GM19395 (cell line): ENCODE data around the gene GAS2L2.

ENCODE experiments used
- ATAC-seq: cut with Tn5 transposase; IDR thresholded peaks from one replicate; pipeline ENCODE4 v1.9.1; 2021; ENCODE audit warnings: mild to moderate bottlenecking, moderate library complexity; ENCODE audit not compliant: unreplicated experiment

The GAS2L2 gene

GRCh38 chr17:35701491-35701890 is 51.5 kb downstream of the GAS2L2 start:
- ATAC-seq = no peak

GRCh38 chr17:35700150-35700549 is 52.9 kb downstream of the GAS2L2 start:
- ATAC-seq = no peak

- ATAC-seq = no peak
Measured at GRCh38 chr17:35698800-35699199, 54.2 kb downstream of the GAS2L2 start.

DNA sequence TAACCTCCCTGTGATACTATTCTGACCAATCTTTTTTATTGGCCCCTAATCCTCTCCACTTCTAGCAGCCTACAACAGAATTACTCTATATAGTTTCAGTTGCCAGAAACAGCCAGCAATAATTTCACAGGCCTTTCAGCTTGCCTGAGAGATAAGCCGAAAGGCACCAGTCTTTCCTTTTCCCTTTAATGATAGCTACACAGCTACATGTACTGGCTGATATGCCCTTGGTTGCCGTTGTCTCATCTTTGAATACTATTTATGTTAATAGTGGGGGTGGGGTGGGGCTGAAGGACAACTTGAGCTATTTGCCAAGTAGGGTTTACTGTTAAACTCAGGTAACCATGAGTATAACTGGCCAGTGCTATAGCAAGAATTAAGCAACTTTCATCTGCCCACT is 57.4 kb downstream of the GAS2L2 start:
- no peak for ATAC-seq

DNA sequence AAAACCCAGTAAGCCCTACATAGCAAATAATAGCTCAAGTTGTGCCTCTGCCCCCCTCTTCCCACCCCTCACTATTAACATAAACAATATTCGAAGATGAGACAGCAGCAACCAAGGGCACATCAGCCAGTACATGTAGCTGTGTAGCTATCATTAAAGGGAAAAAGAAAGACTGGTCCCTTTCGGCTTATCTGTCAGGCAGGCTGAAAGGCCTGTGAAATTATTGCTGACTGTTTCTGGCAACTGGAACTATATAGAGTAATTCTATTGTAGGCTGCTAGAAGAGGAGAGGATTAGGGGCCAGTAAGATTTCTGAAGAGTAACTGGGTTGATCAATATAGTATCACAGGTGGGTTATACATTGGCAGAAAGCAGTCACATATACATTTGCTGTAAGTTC is 58.1 kb downstream of the GAS2L2 start:
- no peak for ATAC-seq
